H9 (cell line): Measurements from ENCODE around the gene RINT1. TPM values are rescaled to one million over a fixed set of nuclear protein-coding genes. Genes with fewer than 3 reads are reported as not detected.

Source experiments
- DNase-seq: peaks from one replicate; pipeline ENCODE4 v3.0.0-alpha.2; 2017
- H2AFZ ChIP-seq: one replicate; pipeline ENCODE4 v1.6.1; 2013; ENCODE audit warnings: mild to moderate bottlenecking, low read length, control low read depth, moderate library complexity
- H2AK5ac ChIP-seq: 2 replicates; pipeline ENCODE4 v1.6.1; 2013; ENCODE audit warnings: low read length, control low read depth, mixed read lengths; ENCODE audit not compliant: insufficient read length
- H2BK120ac ChIP-seq: one replicate; pipeline ENCODE4 v1.6.1; 2013; ENCODE audit warnings: low read depth, mild to moderate bottlenecking, low read length, control low read depth, inconsistent platforms; ENCODE audit not compliant: poor library complexity, severe bottlenecking
- H2BK12ac ChIP-seq: 2 replicates; pipeline ENCODE4 v1.6.1; 2013; ENCODE audit warnings: low read length, control low read depth, mixed read lengths, low read depth; ENCODE audit not compliant: insufficient read length
- H2BK15ac ChIP-seq: 2 replicates; pipeline ENCODE4 v1.6.1; 2013; ENCODE audit warnings: low read depth, low read length, control low read depth
- H2BK20ac ChIP-seq: one replicate; pipeline ENCODE4 v1.6.1; 2013; ENCODE audit warnings: low read depth, mild to moderate bottlenecking, low read length, control low read depth, inconsistent platforms; ENCODE audit not compliant: poor library complexity, severe bottlenecking
- H2BK5ac ChIP-seq: 2 replicates; pipeline ENCODE4 v1.6.1; 2013; ENCODE audit warnings: low read length, control low read depth, mixed read lengths; ENCODE audit not compliant: insufficient read length
- H3K14ac ChIP-seq: 2 replicates; pipeline ENCODE4 v1.6.1; 2013; ENCODE audit warnings: low read length, control low read depth; ENCODE audit not compliant: insufficient read depth
- H3K18ac ChIP-seq: 2 replicates; pipeline ENCODE4 v1.6.1; 2013; ENCODE audit warnings: low read depth, mild to moderate bottlenecking, mixed read lengths, low read length, control low read depth; ENCODE audit not compliant: insufficient read length
- H3K23ac ChIP-seq: 2 replicates; pipeline ENCODE4 v1.6.1; 2013; ENCODE audit warnings: low read length, control low read depth, mixed read lengths, low read depth; ENCODE audit not compliant: insufficient read length
- H3K23me2 ChIP-seq: 2 replicates; pipeline ENCODE4 v1.6.1; 2013; ENCODE audit warnings: low read depth, mild to moderate bottlenecking, mixed read lengths, low read length, control low read depth; ENCODE audit not compliant: insufficient read length, poor library complexity, severe bottlenecking
- H3K27ac ChIP-seq: 2 replicates; pipeline ENCODE4 v1.5.1; 2013; ENCODE audit warnings: low read length, control low read depth, mixed read lengths, low read depth; ENCODE audit not compliant: insufficient read length
- H3K27me3 ChIP-seq: 2 replicates; pipeline ENCODE4 v1.6.1; 2013; ENCODE audit warnings: low read length, control low read depth, inconsistent platforms; ENCODE audit not compliant: insufficient read depth
- H3K4ac ChIP-seq: 2 replicates; pipeline ENCODE4 v1.6.1; 2013; ENCODE audit warnings: low read depth, mild to moderate bottlenecking, control low read depth, inconsistent platforms, low read length, moderate library complexity
- H3K4me1 ChIP-seq: 2 replicates; pipeline ENCODE4 v1.6.1; 2013; ENCODE audit warnings: low read length, control low read depth, inconsistent platforms; ENCODE audit not compliant: insufficient read depth
- H3K4me2 ChIP-seq: 2 replicates; pipeline ENCODE4 v1.6.1; 2013; ENCODE audit warnings: low read length, control low read depth, mixed read lengths; ENCODE audit not compliant: insufficient read length, insufficient read depth
- H3K56ac ChIP-seq: 2 replicates; pipeline ENCODE4 v1.6.1; 2013; ENCODE audit warnings: low read depth, mild to moderate bottlenecking, mixed read lengths, low read length, control low read depth; ENCODE audit not compliant: insufficient read length
- H3K79me1 ChIP-seq: 2 replicates; pipeline ENCODE4 v1.6.1; 2013; ENCODE audit warnings: low read depth, mild to moderate bottlenecking, moderate library complexity, low read length, control low read depth, inconsistent platforms; ENCODE audit not compliant: insufficient read depth, poor library complexity, severe bottlenecking
- H3K79me2 ChIP-seq: 2 replicates; pipeline ENCODE4 v1.6.1; 2013; ENCODE audit warnings: low read length, control low read depth, inconsistent platforms; ENCODE audit not compliant: insufficient read depth
- H3K9ac ChIP-seq: 2 replicates; pipeline ENCODE4 v1.6.1; 2013; ENCODE audit warnings: low read length, control low read depth, mixed read lengths; ENCODE audit not compliant: insufficient read length; ENCODE audit errors: extremely low read depth
- H3K9me3 ChIP-seq: one replicate; pipeline ENCODE4 v1.6.1; 2013; ENCODE audit warnings: low read depth, low read length, inconsistent platforms; ENCODE audit not compliant: control insufficient read depth
- H3T11ph ChIP-seq: one replicate; pipeline ENCODE4 v1.6.1; 2013; ENCODE audit warnings: mild to moderate bottlenecking, low read length, control low read depth, inconsistent platforms
- H4K20me1 ChIP-seq: one replicate; pipeline ENCODE4 v1.6.1; 2013; ENCODE audit not compliant: control insufficient read depth, insufficient read length, insufficient read depth
- H4K5ac ChIP-seq: 2 replicates; pipeline ENCODE4 v1.6.1; 2013; ENCODE audit warnings: low read depth, mild to moderate bottlenecking, mixed read lengths, low read length, control low read depth; ENCODE audit not compliant: insufficient read length
- H4K8ac ChIP-seq: replicated peaks from 2 replicates; pipeline ENCODE4 v1.6.1; 2013; ENCODE audit warnings: low read length, control low read depth, mixed read lengths, low read depth; ENCODE audit not compliant: insufficient read length
- H4K91ac ChIP-seq: 2 replicates; pipeline ENCODE4 v1.6.1; 2013; ENCODE audit warnings: low read depth, mild to moderate bottlenecking, moderate library complexity, mixed read lengths, low read length, control low read depth; ENCODE audit not compliant: insufficient read length
- H3K27ac Mint-ChIP-seq, 3 experiments: 2 replicates in 2 of 3; 3 replicates in 1 of 3; pipeline ENCODE4 v1.8.0; 2020 to 2021; ENCODE audit warnings: mixed read lengths in 3 of 3, mild to moderate bottlenecking in 1 of 3, moderate library complexity in 1 of 3
- H3K27me3 Mint-ChIP-seq: 2 replicates; pipeline ENCODE4 v1.8.0; 2021; ENCODE audit warnings: low read depth, mild to moderate bottlenecking, moderate library complexity, mixed read lengths
- H3K36me3 Mint-ChIP-seq, 3 experiments: 2 replicates in 2 of 3; 3 replicates in 1 of 3; pipeline ENCODE4 v1.8.0; 2020 to 2021; ENCODE audit warnings: low read depth in 3 of 3, mixed read lengths in 3 of 3; ENCODE audit not compliant: insufficient read depth in 1 of 3
- H3K4me1 Mint-ChIP-seq, 2 experiments: 2 replicates each; pipeline ENCODE4 v1.8.0; 2020; ENCODE audit warnings: mixed read lengths in 2 of 2
- H3K4me3 Mint-ChIP-seq, 2 experiments: 2 replicates in 1 of 2; 3 replicates in 1 of 2; pipeline ENCODE4 v1.8.0; 2020 to 2021; ENCODE audit warnings: mild to moderate bottlenecking in 2 of 2, mixed read lengths in 2 of 2, moderate library complexity in 1 of 2
- H3K9me3 Mint-ChIP-seq, 2 experiments: 2 replicates in 1 of 2; 3 replicates in 1 of 2; pipeline ENCODE4 v1.8.0; 2020; ENCODE audit warnings: mild to moderate bottlenecking in 2 of 2, mixed read lengths in 2 of 2, moderate library complexity in 1 of 2
- WGBS: extraction: QIAGEN DNeasy Blood & Tissue Kit; methylation state at CpG from one replicate; pipeline ENCODE4 v1.1.7; 2013; ENCODE audit warnings: missing lambda C conversion rate, low lambda C conversion rate, mixed read lengths; ENCODE audit not compliant: insufficient read length; ENCODE audit errors: extremely low coverage; 5-methylcytosine and 5-hydroxymethylcytosine counted together
- long read RNA-seq: library from polyadenylated mRNA; unstranded; transcript quantifications from one replicate; pipeline ENCODE4 v2.0.0, GENCODE V29; 2020
- total RNA-seq: library from RNA; stranded (reverse); gene quantifications from 2 replicates; pipeline ENCODE4 v1.2.1, GENCODE V29; 2021
- TF ChIP-seq, protein P1 (sequence below): fragments of 200-600 bp; sonication (generic); conservative IDR thresholded peaks from 3 replicates; pipeline ENCODE4 v1.8.0; 2021; ENCODE audit warnings: antibody characterized with exemption, mild to moderate bottlenecking

Gene RINT1
- total RNA-seq = 20.8 and 21.5 TPM in 2 replicates
- long read RNA-seq, transcript RINT1-201 (15 exons, 2,976 nt) = major isoform, 168 of 204 reads
- long read RNA-seq, partial matches to known transcripts = 5 of 204 reads
- long read RNA-seq, other reads (novel, unspliced or antisense) = 31 of 204 reads

DNA sequence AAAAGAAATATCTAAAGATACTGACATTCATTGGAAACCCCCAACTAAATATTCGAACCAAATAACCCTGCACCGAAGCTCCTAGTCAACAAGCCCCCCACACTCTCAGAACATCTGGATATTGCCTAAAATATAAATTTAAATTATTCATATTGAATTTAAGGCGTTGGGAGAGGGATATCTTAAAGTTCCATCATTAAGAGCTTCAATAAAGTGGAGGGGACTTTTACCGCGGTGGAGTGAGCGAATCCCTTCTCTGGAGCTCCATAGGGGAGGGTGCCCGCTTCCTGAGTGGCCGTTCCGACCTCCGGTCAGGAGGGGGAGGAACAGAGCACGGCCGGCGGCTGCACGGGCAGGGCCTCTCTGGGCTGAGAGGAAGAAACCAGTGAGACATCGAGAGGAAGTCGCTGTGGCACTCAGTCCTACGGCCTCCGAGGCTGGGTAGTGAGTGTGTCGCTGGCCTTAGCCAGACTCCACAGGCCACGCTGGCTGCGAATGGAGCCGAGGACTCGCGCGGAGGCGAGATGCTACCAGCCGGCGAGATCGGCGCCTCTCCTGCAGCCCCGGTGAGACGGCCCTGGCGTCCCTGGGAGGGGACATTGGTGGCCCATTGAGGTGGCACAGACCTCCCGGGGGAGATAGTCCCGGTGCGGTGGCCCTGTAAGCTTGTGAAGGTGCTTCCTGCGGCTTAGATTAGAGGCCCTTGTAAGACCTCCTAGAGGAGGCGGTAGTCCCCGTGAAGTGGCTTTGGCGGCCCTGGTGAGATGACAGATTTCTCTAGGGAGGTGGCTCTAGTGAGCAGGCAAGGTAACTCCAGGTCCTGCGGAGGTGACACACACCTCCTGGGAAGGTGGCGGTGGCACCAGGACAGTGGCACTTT, at the start of gene RINT1:
RINT1 (plus strand) TSS at position 410 of the 880 bp plus-strand sequence; CDS start at position 525, 115 bp downstream.
- Histone ChIP-seq H3K79me1 (no peaks in the 10 kb centered on the region), H3K56ac (no peak within 1 kb of the TSS), H2BK15ac (no peak within 1 kb of the TSS), H3K4me2 (peak within 1 kb of the TSS; percentile 84), H3T11ph (no peak within 1 kb of the TSS), H4K8ac (no peak within 1 kb of the TSS), H2AK5ac (no peak within 1 kb of the TSS), H4K20me1 (no peaks in the 10 kb centered on the region), H3K9me3 (no peaks in the 10 kb centered on the region), H3K27ac (no peak within 1 kb of the TSS), H2BK5ac (no peak within 1 kb of the TSS), H3K79me2 (no peaks in the 10 kb centered on the region), H2AFZ (peak within 1 kb of the TSS; percentile 16), H3K9ac (peak within 1 kb of the TSS; percentile 72), H3K23me2 (peaks cover 4% of the 10 kb centered on the region), H4K91ac (no peak within 1 kb of the TSS), H3K4ac (no peak within 1 kb of the TSS), H3K23ac (no peak within 1 kb of the TSS), H3K14ac (no peak within 1 kb of the TSS; the same call in 1 of the 2 replicates), H3K4me1 (0 out of 2 replicates have a peak, but pooled peaks cover 2% of the 10 kb centered on the region), H2BK120ac (no peak within 1 kb of the TSS), H3K18ac (no peak within 1 kb of the TSS), H3K27me3 (no peaks in the 10 kb centered on the region), H2BK20ac (no peak within 1 kb of the TSS), H2BK12ac (no peak within 1 kb of the TSS), H4K5ac (no peak within 1 kb of the TSS)
- H3K27ac Mint-ChIP-seq = peak within 1 kb of the TSS in 2 of 3 experiments; percentile 82 to 85; a peak in 4 of 7 replicates
- H3K4me3 Mint-ChIP-seq = peak within 1 kb of the TSS; percentile 96 to 97
- peaks cover 2 to 16% (median 8%) of the 10 kb centered on the region in 3 experiments; a peak in 4 of 7 replicates for H3K36me3 Mint-ChIP-seq
- no peaks in the 10 kb centered on the region for H3K9me3 Mint-ChIP-seq
- no peaks in the 10 kb centered on the region for H3K27me3 Mint-ChIP-seq
- WGBS = no CpG with 5 or more reads among the region's 42 CpGs
- H3K4me1 Mint-ChIP-seq = peaks cover 12 to 16% of the 10 kb centered on the region in 2 experiments
- TF ChIP-seq, protein P1, sequence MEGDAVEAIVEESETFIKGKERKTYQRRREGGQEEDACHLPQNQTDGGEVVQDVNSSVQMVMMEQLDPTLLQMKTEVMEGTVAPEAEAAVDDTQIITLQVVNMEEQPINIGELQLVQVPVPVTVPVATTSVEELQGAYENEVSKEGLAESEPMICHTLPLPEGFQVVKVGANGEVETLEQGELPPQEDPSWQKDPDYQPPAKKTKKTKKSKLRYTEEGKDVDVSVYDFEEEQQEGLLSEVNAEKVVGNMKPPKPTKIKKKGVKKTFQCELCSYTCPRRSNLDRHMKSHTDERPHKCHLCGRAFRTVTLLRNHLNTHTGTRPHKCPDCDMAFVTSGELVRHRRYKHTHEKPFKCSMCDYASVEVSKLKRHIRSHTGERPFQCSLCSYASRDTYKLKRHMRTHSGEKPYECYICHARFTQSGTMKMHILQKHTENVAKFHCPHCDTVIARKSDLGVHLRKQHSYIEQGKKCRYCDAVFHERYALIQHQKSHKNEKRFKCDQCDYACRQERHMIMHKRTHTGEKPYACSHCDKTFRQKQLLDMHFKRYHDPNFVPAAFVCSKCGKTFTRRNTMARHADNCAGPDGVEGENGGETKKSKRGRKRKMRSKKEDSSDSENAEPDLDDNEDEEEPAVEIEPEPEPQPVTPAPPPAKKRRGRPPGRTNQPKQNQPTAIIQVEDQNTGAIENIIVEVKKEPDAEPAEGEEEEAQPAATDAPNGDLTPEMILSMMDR = peak; percentile 80
- DNase-seq = peak; percentile 92
